Measurements from ENCODE around the gene OR4D2. TPM values are rescaled to one million over a fixed set of nuclear protein-coding genes. Genes with fewer than 3 reads are reported as not detected.

OR4D2 gene
- polyA plus RNA-seq, 1 of the 3 experiments (the other 2 are of a cell fraction): not detected

DNA sequence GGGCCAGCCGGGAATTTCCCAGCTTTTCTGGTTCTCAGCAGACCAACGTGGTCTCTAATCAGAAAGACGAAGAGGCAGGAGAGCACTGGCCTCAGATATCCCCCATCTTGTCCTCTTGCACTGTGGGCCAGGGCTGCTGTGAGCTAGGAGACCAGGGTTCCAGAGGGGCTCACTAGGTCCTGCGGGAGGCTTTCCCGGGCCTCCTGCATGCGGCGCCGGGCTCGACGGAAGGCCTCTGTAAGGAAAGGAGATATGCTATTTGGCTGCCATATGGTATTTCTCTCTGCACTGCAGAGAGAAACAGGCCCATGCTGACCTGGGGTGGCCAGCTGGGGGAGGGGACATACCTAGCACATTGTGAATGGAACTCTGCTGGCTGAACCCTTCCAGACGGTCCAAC is 39.2 kb downstream of the OR4D2 start:
- Histone ChIP-seq H3K36me3 (replicated peaks in 1 of 2; ENCODE audit: control insufficient read depth in 1 of 2, insufficient read depth in 2 of 2, low read length in 1 of 2) (peaks cover 9 to 43% of the 10 kb centered on the region in 2 experiments), H3K4me3 (ENCODE audit: low read depth in 2 of 2, low read length in 1 of 2) (no peak overlapping the region), H2AFZ (ENCODE audit: low read depth) (no peak overlapping the region), H3K9ac (no peak overlapping the region), H3F3A (replicated peaks; ENCODE audit: insufficient read depth) (no peaks in the 10 kb centered on the region), H3K27ac (ENCODE audit: low read depth in 2 of 2, low read length in 1 of 2) (no peak overlapping the region), H3K4me1 (ENCODE audit: control insufficient read depth in 1 of 2, insufficient read depth in 2 of 2, low read depth in 1 of 2, low read length in 1 of 2) (no peaks in the 10 kb centered on the region), H3K27me3 (ENCODE audit: insufficient read depth) (no peaks in the 10 kb centered on the region), H3K79me2 (ENCODE audit: insufficient read depth) (no peaks in the 10 kb centered on the region), H3K9me3 (no peaks in the 10 kb centered on the region), H3K4me2 (no peak overlapping the region), H3K9me2 (no peaks in the 10 kb centered on the region), H4K20me1 (ENCODE audit: insufficient read depth) (no peaks in the 10 kb centered on the region)
- no peak for DNase-seq
- 75% methylated on average over 7 of the region's 11 CpGs for WGBS (ENCODE audit: low lambda C conversion rate)
- POLR2A ChIA-PET: interaction anchor here (1.1 to 2.2 kb wide), 2 partner anchors 10 to 13 kb away, joined by 3 to 7 read pairs; partner anchors contain the start of gene MKS1
- CTCF ChIA-PET: interaction anchor here (0.7 to 1.8 kb wide), 4 partner anchors 9 to 69 kb away, joined by 3 to 5 read pairs (median 4); no protein-coding TSS in a partner anchor
- no peak for TF ChIP-seq ELF1 (IDR thresholded peaks at IDR 0.05)

- Histone ChIP-seq H3K9me3 (no peaks in the 10 kb centered on the region), H3K9ac (no peak overlapping the region), H3K27me3 (ENCODE audit: insufficient read depth) (no peaks in the 10 kb centered on the region), H3K4me1 (ENCODE audit: control insufficient read depth in 1 of 2, insufficient read depth in 2 of 2, low read depth in 1 of 2, low read length in 1 of 2) (no peaks in the 10 kb centered on the region), H3K27ac (ENCODE audit: low read depth in 2 of 2, low read length in 1 of 2) (no peak overlapping the region), H3K36me3 (replicated peaks in 1 of 2; ENCODE audit: control insufficient read depth in 1 of 2, insufficient read depth in 2 of 2, low read length in 1 of 2) (peaks cover 9 to 52% of the 10 kb centered on the region in 2 experiments), H4K20me1 (ENCODE audit: insufficient read depth) (no peaks in the 10 kb centered on the region), H3F3A (replicated peaks; ENCODE audit: insufficient read depth) (no peaks in the 10 kb centered on the region), H3K4me3 (ENCODE audit: low read depth in 2 of 2, low read length in 1 of 2) (no peak overlapping the region), H3K4me2 (no peak overlapping the region), H3K79me2 (ENCODE audit: insufficient read depth) (no peaks in the 10 kb centered on the region), H2AFZ (ENCODE audit: low read depth) (no peak overlapping the region), H3K9me2 (no peaks in the 10 kb centered on the region)
- TF ChIP-seq RFX5 (IDR thresholded peaks at IDR 0.05; ENCODE audit: low read length) (no peak), EZH2phosphoT487 (IDR thresholded peaks at IDR 0.05; ENCODE audit: borderline replicate concordance, low read depth) (no peak), FOXJ3 (CRISPR knock-in tag; IDR thresholded peaks at IDR 0.05) (no peak), MEF2A (IDR thresholded peaks at IDR 0.05; ENCODE audit: borderline replicate concordance, low read depth) (no peak), POLR2AphosphoS5 (IDR thresholded peaks at IDR 0.05; ENCODE audit: low read depth, low read length) (no peak), PBX3 (IDR thresholded peaks at IDR 0.05) (no peak), TCF12 (IDR thresholded peaks at IDR 0.05) (no peak), FOSL2 (IDR thresholded peaks at IDR 0.05; ENCODE audit: borderline replicate concordance, low read depth) (no peak), TEAD4 (IDR thresholded peaks at IDR 0.05; ENCODE audit: borderline replicate concordance, insufficient read depth) (no peak)
- TF ChIP-seq, protein P1, sequence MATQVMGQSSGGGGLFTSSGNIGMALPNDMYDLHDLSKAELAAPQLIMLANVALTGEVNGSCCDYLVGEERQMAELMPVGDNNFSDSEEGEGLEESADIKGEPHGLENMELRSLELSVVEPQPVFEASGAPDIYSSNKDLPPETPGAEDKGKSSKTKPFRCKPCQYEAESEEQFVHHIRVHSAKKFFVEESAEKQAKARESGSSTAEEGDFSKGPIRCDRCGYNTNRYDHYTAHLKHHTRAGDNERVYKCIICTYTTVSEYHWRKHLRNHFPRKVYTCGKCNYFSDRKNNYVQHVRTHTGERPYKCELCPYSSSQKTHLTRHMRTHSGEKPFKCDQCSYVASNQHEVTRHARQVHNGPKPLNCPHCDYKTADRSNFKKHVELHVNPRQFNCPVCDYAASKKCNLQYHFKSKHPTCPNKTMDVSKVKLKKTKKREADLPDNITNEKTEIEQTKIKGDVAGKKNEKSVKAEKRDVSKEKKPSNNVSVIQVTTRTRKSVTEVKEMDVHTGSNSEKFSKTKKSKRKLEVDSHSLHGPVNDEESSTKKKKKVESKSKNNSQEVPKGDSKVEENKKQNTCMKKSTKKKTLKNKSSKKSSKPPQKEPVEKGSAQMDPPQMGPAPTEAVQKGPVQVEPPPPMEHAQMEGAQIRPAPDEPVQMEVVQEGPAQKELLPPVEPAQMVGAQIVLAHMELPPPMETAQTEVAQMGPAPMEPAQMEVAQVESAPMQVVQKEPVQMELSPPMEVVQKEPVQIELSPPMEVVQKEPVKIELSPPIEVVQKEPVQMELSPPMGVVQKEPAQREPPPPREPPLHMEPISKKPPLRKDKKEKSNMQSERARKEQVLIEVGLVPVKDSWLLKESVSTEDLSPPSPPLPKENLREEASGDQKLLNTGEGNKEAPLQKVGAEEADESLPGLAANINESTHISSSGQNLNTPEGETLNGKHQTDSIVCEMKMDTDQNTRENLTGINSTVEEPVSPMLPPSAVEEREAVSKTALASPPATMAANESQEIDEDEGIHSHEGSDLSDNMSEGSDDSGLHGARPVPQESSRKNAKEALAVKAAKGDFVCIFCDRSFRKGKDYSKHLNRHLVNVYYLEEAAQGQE (IDR thresholded peaks at IDR 0.05; ENCODE audit: low read depth, low read length): no peak
- TF ChIP-seq, protein P2, sequence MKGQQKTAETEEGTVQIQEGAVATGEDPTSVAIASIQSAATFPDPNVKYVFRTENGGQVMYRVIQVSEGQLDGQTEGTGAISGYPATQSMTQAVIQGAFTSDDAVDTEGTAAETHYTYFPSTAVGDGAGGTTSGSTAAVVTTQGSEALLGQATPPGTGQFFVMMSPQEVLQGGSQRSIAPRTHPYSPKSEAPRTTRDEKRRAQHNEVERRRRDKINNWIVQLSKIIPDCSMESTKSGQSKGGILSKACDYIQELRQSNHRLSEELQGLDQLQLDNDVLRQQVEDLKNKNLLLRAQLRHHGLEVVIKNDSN (IDR thresholded peaks at IDR 0.05; ENCODE audit: borderline replicate concordance, low read depth): no peak
- no peak for DNase-seq
- ChIA-PET CTCF (no interaction called here), POLR2A (interaction anchor here (2.2 kb wide), 1 partner anchor 12 kb away, joined by 7 read pairs; the partner anchor contains the start of gene MKS1)
- WGBS (ENCODE audit: low lambda C conversion rate): 75% methylated on average over 3 of the region's 3 CpGs
Observed at GRCh38 chr17:58207451-58207850, 40.7 kb downstream of the OR4D2 start.
